Measurements from ENCODE around the gene NR5A1. TPM values are rescaled to one million over a fixed set of nuclear protein-coding genes. Genes with fewer than 3 reads are reported as not detected.

Gene NR5A1
- total RNA-seq, 1 experiment from 2014 or later, result 0.64 TPM

GRCh38 chr9:124482431-124483031 is 24.7 kb downstream of the NR5A1 start:
- ChIA-PET CTCF (interaction anchor here (0.6 kb wide), 1 partner anchor 27 kb away, joined by 3 read pairs; no protein-coding TSS in a partner anchor), POLR2A (no interaction called here), RAD21 (ENCODE audit: low non-redundant PET in 1 of 2, low total read pairs in 2 of 2, uncharacterized antibody in 2 of 2, unreplicated experiment in 2 of 2) (no interaction called here)
- DNase-seq (ENCODE audit: low read depth, low spot score) (no peak), ATAC-seq (peak; percentile 65)
- Histone ChIP-seq H4K20me1 (ENCODE audit: insufficient read depth) (no peaks in the 10 kb centered on the region), H3K4me1 (ENCODE audit: control insufficient read depth in 1 of 2, insufficient read depth in 2 of 2, low read length in 2 of 2) (peaks cover 4 to 18% of the 10 kb centered on the region in 2 experiments; a peak in 3 of 4 replicates), H3K9me3 (ENCODE audit: control insufficient read depth in 1 of 2, insufficient read depth in 1 of 2, low read depth in 1 of 2, low read length in 2 of 2) (no peaks in the 10 kb centered on the region), H3K9me2 (ENCODE audit: insufficient read depth) (no peaks in the 10 kb centered on the region), H3K4me2 (ENCODE audit: low read length) (peak overlapping the region; percentile 84), H3K36me3 (ENCODE audit: control insufficient read depth in 1 of 2, insufficient read depth in 2 of 2, low read length in 2 of 2) (no peaks in the 10 kb centered on the region), H3K9ac (ENCODE audit: low read length) (peak overlapping the region; percentile 39), H3K27me3 (ENCODE audit: insufficient read depth, low read length) (no peaks in the 10 kb centered on the region), H3K79me2 (ENCODE audit: insufficient read depth, low read length) (no peaks in the 10 kb centered on the region), H3K4me3 (replicated peaks in 1 of 2; ENCODE audit: low read depth in 1 of 2, low read length in 2 of 2) (peak overlapping the region; percentile 19 to 46), H3K27ac (ENCODE audit: low read depth, low read length) (no peak overlapping the region), H2AFZ (ENCODE audit: low read depth, low read length, poor library complexity, severe bottlenecking) (peak overlapping the region; percentile 35)
- intact Hi-C loops (cut with micrococcal nuclease), result no loop called here
- TF ChIP-seq RAD21 (IDR thresholded peaks at IDR 0.05; ENCODE audit: low read depth), result no peak
- TF ChIP-seq MAX (IDR thresholded peaks at IDR 0.05), result no peak
- TF ChIP-seq JUND (IDR thresholded peaks at IDR 0.05), result no peak
- TF ChIP-seq ZNF274 (IDR thresholded peaks at IDR 0.05; ENCODE audit: low read depth, low read length), result no peak
- TF ChIP-seq TCF7L2 (IDR thresholded peaks at IDR 0.05; ENCODE audit: borderline replicate concordance, extremely low read depth, insufficient read depth, insufficient read length), result no peak
- no peak for TF ChIP-seq SP1 (IDR thresholded peaks at IDR 0.05; ENCODE audit: low read depth)
- TF ChIP-seq ELF1 (IDR thresholded peaks at IDR 0.05; ENCODE audit: borderline replicate concordance, low read depth), result no peak
- no peak for TF ChIP-seq SIN3A (IDR thresholded peaks at IDR 0.05; ENCODE audit: low read depth)
- no peak for TF ChIP-seq CBX3 (IDR thresholded peaks at IDR 0.05; ENCODE audit: low read depth)
- no peak for TF ChIP-seq REST (IDR thresholded peaks at IDR 0.05; ENCODE audit: low read depth)
- TF ChIP-seq SRF (IDR thresholded peaks at IDR 0.05; ENCODE audit: low read depth), result no peak
- no peak for TF ChIP-seq CEBPB (IDR thresholded peaks at IDR 0.05; ENCODE audit: low read depth)
- no peak for TF ChIP-seq EGR1 (IDR thresholded peaks at IDR 0.05; ENCODE audit: low read depth)
- no peak for TF ChIP-seq POLR2A (IDR thresholded peaks at IDR 0.05; ENCODE audit: borderline replicate concordance, extremely low read depth, insufficient read depth, insufficient read length)
- TF ChIP-seq POLR2AphosphoS5 (IDR thresholded peaks at IDR 0.05; ENCODE audit: low read depth, low read length), result no peak
- no TSS peak for BruUV-seq (replicated peaks)

Measured in HCT116 (cell line).